K562 (cell line): ENCODE measurements around the gene TPK1. TPM values are rescaled to one million over a fixed set of nuclear protein-coding genes. Genes with fewer than 3 reads are reported as not detected.

Source experiments
- ATF4 ChIP-seq: fragments of 450-650 bp; formaldehyde crosslinking; IDR thresholded peaks from 2 replicates; pipeline ENCODE4 v1.4.0; 2022; ENCODE audit warnings: mild to moderate bottlenecking, moderate library complexity
- CCNT2 ChIP-seq: IDR thresholded peaks from 2 replicates; pipeline ENCODE4 v1.6.1; 2011; ENCODE audit warnings: borderline replicate concordance, low read depth, mild to moderate bottlenecking, moderate library complexity, mixed read lengths, low read length; ENCODE audit not compliant: insufficient read length; ENCODE audit errors: extremely low read depth
- CHD7 ChIP-seq: fragments of 200-600 bp; sonication (generic); IDR thresholded peaks from one replicate; pipeline ENCODE4 v1.6.1; 2012; ENCODE audit warnings: mild to moderate bottlenecking, low read depth, low read length, inconsistent platforms
- FOXM1 ChIP-seq, 2 experiments: fragments of 450-650 bp in 1 of 2; sonication (generic) in 1 of 2; formaldehyde crosslinking in 1 of 2; IDR thresholded peaks; 2 replicates each; pipeline versions ENCODE4 v1.6.1 to v1.9.0; 2017 to 2022; ENCODE audit warnings: low read depth in 2 of 2, mild to moderate bottlenecking in 2 of 2, missing genetic modification reagents in 1 of 2, moderate library complexity in 1 of 2
- SETDB1 ChIP-seq: IDR thresholded peaks from one replicate; pipeline ENCODE4 v1.6.1; 2012; ENCODE audit warnings: low read length, control low read depth, inconsistent platforms
- XRCC3 ChIP-seq: fragments of 450-650 bp; IDR thresholded peaks from 2 replicates; pipeline ENCODE4 v1.6.1; 2017; ENCODE audit warnings: mild to moderate bottlenecking, moderate library complexity
- ZNF124 ChIP-seq: sonication (generic); formaldehyde crosslinking; IDR thresholded peaks from 2 replicates; pipeline ENCODE4 v1.8.1; 2022; ENCODE audit warnings: missing genetic modification reagents
- ZNF274 ChIP-seq: IDR thresholded peaks from 2 replicates; pipeline ENCODE4 v1.6.1; 2011; ENCODE audit warnings: low read depth, mild to moderate bottlenecking, low read length, moderate library complexity, borderline replicate concordance
- polyA plus RNA-seq, 8 experiments: library from polyadenylated mRNA; depleted of rRNA in 4 of 8; stranded (reverse) in 5 of 8; unstranded in 3 of 8; fragments of >200 nt; fragmentation: Nextera tagmentation in 2 of 8; fragmentation: Illumina TruSeq in 1 of 8; extraction: Ambion mirVana in 2 of 8; extraction: Trizol in 1 of 8; gene quantifications; 2 replicates each; pipeline versions ENCODE4 v1.2.1 to v1.2.3, GENCODE V29; 2011 to 2014; ENCODE audit warnings: inconsistent platforms in 1 of 8, missing spikeins in 1 of 8
- total RNA-seq, 7 experiments: library from RNA; depleted of rRNA in 6 of 7; stranded (reverse); fragments of >200 nt in 6 of 7; fragmentation: Illumina TruSeq in 2 of 7; extraction: Trizol in 2 of 7; gene quantifications; 2 replicates each; pipeline versions ENCODE4 v1.2.1 to v1.2.3, GENCODE V29; 2011 to 2021; ENCODE audit warnings: low replicate concordance in 1 of 7

Gene TPK1
- total and polyA plus RNA-seq, 9 of the 15 experiments (the other 6 are each of a cell fraction or from before 2014, with no cell fraction given) = 5.1 to 16.2 (median 9.2) TPM

- TF ChIP-seq FOXM1 (IDR thresholded peaks at IDR 0.05; ENCODE audit: low read depth) = no peak
- TF ChIP-seq FOXM1 (CRISPR knock-in tag; IDR thresholded peaks at IDR 0.05; ENCODE audit: low read depth) = no peak
- TF ChIP-seq CCNT2 = no peak
- TF ChIP-seq ZNF274 = no peak
- no peak for TF ChIP-seq SETDB1
- TF ChIP-seq ZNF124 (CRISPR knock-in tag) = no peak
- TF ChIP-seq XRCC3 = no peak
- no peak for TF ChIP-seq CHD7
- TF ChIP-seq ATF4 (CRISPR knock-in tag) = no peak
Measured at GRCh38 chr7:144484445-144484844, 351.4 kb downstream of the TPK1 start (continued).
